WTC11 (cell line): ENCODE measurements around the gene MAGI3.

Experiments
- SP1 ChIP-seq: sonication (generic); formaldehyde crosslinking; conservative IDR thresholded peaks from 2 replicates; pipeline ENCODE4 v1.8.1; 2022; ENCODE audit warnings: missing genetic modification reagents
- ZNF317 ChIP-seq: sonication (generic); formaldehyde crosslinking; IDR thresholded peaks from 2 replicates; pipeline ENCODE4 v1.8.1; 2023; ENCODE audit warnings: low read depth, mild to moderate bottlenecking, moderate library complexity, missing genetic modification reagents, borderline replicate concordance
- TF ChIP-seq, protein P1 (sequence below): fragments of 200-600 bp; IDR thresholded peaks from 2 replicates; pipeline ENCODE4 v1.8.0; 2022; ENCODE audit warnings: antibody characterized with exemption
- TF ChIP-seq, protein P2 (sequence below): sonication (generic); formaldehyde crosslinking; IDR thresholded peaks from 2 replicates; pipeline ENCODE4 v1.8.0; 2022; ENCODE audit warnings: mild to moderate bottlenecking, missing genetic modification reagents

DNA sequence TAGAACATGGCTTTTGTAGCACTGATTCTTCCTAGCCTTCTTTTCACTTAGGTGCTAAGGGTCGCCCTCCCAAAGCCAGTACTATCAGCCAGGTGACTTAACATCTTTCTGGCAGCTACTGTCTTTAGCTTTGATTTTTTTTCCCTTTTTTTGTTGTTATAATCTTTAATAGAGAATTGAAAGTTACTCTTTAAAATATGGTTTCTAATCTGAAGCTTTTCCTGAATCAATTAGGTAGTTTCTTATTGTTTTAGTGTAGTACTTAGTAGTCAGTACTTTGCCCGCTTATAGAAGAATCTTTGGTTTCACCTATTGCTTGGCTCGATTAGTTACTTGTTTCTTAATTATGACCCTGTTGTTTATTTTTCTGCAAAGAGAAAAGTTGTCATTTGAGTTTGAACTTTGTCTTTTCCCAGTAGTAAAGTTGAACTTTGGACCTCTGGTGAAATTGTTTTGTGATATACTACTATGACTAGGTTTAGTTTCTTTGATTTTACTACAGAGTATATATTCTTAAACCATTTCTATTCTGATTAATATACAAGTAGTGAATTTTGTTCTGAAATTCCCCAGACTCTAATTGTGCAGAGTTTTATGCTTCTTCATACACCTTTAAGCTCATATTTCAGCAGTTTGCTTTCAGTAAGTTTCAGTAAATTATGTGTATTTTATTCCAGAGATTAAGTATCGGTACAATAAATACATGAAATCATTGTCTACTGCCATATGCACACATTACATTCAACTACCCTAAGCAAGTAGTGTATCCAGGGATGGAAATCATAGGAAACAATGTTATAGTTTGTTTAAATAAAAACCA is 3.9 kb downstream of the MAGI3 start:
- TF ChIP-seq, protein P1, sequence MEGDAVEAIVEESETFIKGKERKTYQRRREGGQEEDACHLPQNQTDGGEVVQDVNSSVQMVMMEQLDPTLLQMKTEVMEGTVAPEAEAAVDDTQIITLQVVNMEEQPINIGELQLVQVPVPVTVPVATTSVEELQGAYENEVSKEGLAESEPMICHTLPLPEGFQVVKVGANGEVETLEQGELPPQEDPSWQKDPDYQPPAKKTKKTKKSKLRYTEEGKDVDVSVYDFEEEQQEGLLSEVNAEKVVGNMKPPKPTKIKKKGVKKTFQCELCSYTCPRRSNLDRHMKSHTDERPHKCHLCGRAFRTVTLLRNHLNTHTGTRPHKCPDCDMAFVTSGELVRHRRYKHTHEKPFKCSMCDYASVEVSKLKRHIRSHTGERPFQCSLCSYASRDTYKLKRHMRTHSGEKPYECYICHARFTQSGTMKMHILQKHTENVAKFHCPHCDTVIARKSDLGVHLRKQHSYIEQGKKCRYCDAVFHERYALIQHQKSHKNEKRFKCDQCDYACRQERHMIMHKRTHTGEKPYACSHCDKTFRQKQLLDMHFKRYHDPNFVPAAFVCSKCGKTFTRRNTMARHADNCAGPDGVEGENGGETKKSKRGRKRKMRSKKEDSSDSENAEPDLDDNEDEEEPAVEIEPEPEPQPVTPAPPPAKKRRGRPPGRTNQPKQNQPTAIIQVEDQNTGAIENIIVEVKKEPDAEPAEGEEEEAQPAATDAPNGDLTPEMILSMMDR = no peak
- TF ChIP-seq, protein P2, sequence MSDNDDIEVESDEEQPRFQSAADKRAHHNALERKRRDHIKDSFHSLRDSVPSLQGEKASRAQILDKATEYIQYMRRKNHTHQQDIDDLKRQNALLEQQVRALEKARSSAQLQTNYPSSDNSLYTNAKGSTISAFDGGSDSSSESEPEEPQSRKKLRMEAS = no peak
- TF ChIP-seq ZNF317 (CRISPR knock-in tag) (no peak), SP1 (CRISPR knock-in tag) (no peak)
